Stimulated activated naive CD4-positive, alpha-beta T cell treated with Interleukin-2 at 50 U/mL for 16 hours (primary cell): ENCODE measurements around the gene TNRC6C.
"Not testable (repeated sequence)": the region's sequence is repeated elsewhere in the genome, so short reads cannot be mapped to it uniquely, and the experiment has no call there.

ENCODE experiments used
- DNase-seq: peaks from one replicate; lab custom pipeline; 2025; lab: John Stamatoyannopoulos, UW

TNRC6C gene

GRCh38 chr17:78044280-78044835 is 85.9 kb downstream of the TNRC6C start:
- DNase-seq = no peak

GRCh38 chr17:78045316-78045715 is 86.8 kb downstream of the TNRC6C start:
- DNase-seq = no peak

GRCh38 chr17:78046923-78047322 is 88.4 kb downstream of the TNRC6C start:
- DNase-seq = no peak

GRCh38 chr17:78048346-78049292 is 90.1 kb downstream of the TNRC6C start:
- no peak for DNase-seq

GRCh38 chr17:78049609-78050008 is 91.1 kb downstream of the TNRC6C start:
- DNase-seq = no peak

- no peak for DNase-seq
Measured at GRCh38 chr17:78051186-78051972, 92.9 kb downstream of the TNRC6C start.

GRCh38 chr17:78053777-78054468 is 95.4 kb downstream of the TNRC6C start:
- DNase-seq = no peak

GRCh38 chr17:78057113-78057740 is 98.7 kb downstream of the TNRC6C start:
- no peak for DNase-seq

- DNase-seq = no peak
Measured at GRCh38 chr17:78058001-78058400, 99.5 kb downstream of the TNRC6C start.

GRCh38 chr17:78058581-78058980 is 100.1 kb downstream of the TNRC6C start:
- no peak for DNase-seq

GRCh38 chr17:78062596-78062995 is 104.1 kb downstream of the TNRC6C start:
- DNase-seq = no peak

GRCh38 chr17:78063489-78063888 is 105.0 kb downstream of the TNRC6C start:
- DNase-seq = no peak

GRCh38 chr17:78064708-78065107 is 106.2 kb downstream of the TNRC6C start:
- no peak for DNase-seq

GRCh38 chr17:78066976-78067375 is 108.5 kb downstream of the TNRC6C start:
- DNase-seq = not testable (repeated sequence)

- DNase-seq = no peak
Measured at GRCh38 chr17:78069695-78070094, 111.2 kb downstream of the TNRC6C start.

GRCh38 chr17:78072961-78073360 is 114.5 kb downstream of the TNRC6C start:
- DNase-seq = no peak

- no peak for DNase-seq
Measured at GRCh38 chr17:78075011-78075410, 116.5 kb downstream of the TNRC6C start.

GRCh38 chr17:78075545-78075944 is 117.0 kb downstream of the TNRC6C start:
- DNase-seq = no peak

GRCh38 chr17:78079253-78079652 is 120.8 kb downstream of the TNRC6C start:
- no peak for DNase-seq

- no peak for DNase-seq
Measured at GRCh38 chr17:78081551-78081950, 123.0 kb downstream of the TNRC6C start.

- DNase-seq = not testable (repeated sequence)
Measured at GRCh38 chr17:78082355-78082872, 123.9 kb downstream of the TNRC6C start.
